Ishikawa (cell line): ENCODE data around the gene GALNT5.

Source experiments
- FOXM1 ChIP-seq: IDR thresholded peaks from 2 replicates; pipeline ENCODE4 v1.6.1; 2012; ENCODE audit warnings: low read depth, borderline replicate concordance
- RAD21 ChIP-seq: IDR thresholded peaks from 2 replicates; pipeline ENCODE4 v1.6.1; 2012; ENCODE audit warnings: low read depth
- TAF1 ChIP-seq: IDR thresholded peaks from 2 replicates; pipeline ENCODE4 v1.6.1; 2012; ENCODE audit warnings: low read depth, mild to moderate bottlenecking
- TF ChIP-seq, protein P1 (sequence below): IDR thresholded peaks from 2 replicates; pipeline ENCODE4 v1.6.1; 2012; ENCODE audit warnings: low read depth, mild to moderate bottlenecking
- TF ChIP-seq, protein P2 (sequence below): IDR thresholded peaks from 2 replicates; pipeline ENCODE4 v1.6.1; 2012

DNA sequence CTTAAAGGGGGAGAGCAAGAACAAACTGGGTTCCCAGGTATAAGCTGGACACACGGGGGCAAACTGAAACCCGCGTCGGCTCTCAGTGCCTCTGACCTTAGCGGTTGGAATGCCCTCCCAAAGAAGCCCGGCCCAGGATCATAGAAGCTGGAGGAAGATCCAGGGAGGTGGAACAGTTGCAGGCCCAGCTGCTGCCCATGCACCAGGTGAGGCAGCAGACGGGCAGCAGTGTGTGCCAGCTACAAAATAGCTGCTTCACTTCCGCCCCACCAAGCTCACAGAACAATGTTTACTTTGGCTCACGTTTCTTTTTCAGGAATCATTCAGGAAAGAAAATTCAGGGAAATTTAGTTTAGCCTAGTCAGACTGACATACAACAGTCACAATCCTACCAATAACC, 72.0 kb downstream of the GALNT5 start:
- no peak for TF ChIP-seq TAF1
- TF ChIP-seq, protein P1, sequence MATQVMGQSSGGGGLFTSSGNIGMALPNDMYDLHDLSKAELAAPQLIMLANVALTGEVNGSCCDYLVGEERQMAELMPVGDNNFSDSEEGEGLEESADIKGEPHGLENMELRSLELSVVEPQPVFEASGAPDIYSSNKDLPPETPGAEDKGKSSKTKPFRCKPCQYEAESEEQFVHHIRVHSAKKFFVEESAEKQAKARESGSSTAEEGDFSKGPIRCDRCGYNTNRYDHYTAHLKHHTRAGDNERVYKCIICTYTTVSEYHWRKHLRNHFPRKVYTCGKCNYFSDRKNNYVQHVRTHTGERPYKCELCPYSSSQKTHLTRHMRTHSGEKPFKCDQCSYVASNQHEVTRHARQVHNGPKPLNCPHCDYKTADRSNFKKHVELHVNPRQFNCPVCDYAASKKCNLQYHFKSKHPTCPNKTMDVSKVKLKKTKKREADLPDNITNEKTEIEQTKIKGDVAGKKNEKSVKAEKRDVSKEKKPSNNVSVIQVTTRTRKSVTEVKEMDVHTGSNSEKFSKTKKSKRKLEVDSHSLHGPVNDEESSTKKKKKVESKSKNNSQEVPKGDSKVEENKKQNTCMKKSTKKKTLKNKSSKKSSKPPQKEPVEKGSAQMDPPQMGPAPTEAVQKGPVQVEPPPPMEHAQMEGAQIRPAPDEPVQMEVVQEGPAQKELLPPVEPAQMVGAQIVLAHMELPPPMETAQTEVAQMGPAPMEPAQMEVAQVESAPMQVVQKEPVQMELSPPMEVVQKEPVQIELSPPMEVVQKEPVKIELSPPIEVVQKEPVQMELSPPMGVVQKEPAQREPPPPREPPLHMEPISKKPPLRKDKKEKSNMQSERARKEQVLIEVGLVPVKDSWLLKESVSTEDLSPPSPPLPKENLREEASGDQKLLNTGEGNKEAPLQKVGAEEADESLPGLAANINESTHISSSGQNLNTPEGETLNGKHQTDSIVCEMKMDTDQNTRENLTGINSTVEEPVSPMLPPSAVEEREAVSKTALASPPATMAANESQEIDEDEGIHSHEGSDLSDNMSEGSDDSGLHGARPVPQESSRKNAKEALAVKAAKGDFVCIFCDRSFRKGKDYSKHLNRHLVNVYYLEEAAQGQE = no peak
- no peak for TF ChIP-seq RAD21
- TF ChIP-seq, protein P2, sequence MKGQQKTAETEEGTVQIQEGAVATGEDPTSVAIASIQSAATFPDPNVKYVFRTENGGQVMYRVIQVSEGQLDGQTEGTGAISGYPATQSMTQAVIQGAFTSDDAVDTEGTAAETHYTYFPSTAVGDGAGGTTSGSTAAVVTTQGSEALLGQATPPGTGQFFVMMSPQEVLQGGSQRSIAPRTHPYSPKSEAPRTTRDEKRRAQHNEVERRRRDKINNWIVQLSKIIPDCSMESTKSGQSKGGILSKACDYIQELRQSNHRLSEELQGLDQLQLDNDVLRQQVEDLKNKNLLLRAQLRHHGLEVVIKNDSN = no peak
- no peak for TF ChIP-seq FOXM1
